ENCODE data around the gene CADPS. TPM values are rescaled to one million over a fixed set of nuclear protein-coding genes. Genes with fewer than 3 reads are reported as not detected.

The CADPS gene
- total and polyA plus RNA-seq, 8 donors = 0.50 to 2.9 (median 2.2) TPM

DNA sequence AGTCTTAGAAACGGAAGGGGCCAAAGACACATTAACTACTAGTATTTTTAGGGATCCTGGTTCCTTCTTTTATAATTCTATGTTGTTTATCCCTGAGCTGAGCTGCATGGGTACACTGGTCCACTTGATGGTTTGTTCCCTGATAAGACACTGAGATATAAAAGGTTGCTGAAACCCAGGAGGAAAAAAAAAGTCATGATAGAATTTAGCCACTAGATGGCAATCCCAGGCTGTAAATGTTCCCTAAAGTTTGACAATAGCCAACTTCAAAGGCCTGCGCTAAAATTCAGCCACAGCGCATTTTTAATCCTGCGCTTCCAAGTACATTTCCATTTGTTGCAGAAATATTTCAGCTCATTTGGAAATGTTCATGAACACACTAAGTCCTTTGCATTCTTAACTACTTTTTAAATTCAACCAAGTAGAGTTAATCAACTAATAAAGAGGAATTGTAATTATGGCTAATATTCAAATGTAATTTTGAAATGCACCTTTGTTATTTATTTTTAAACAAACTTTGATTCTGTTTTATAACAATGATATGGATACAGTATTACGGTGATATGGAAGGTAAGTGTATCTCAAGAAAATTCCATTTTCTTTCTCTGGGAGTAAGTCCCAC, 252.6 kb downstream of the CADPS start:
- Histone ChIP-seq H3K27ac (no peak overlapping the region), H3K9me3 (no peaks in the 10 kb centered on the region), H3K4me3 (no peak overlapping the region), H3K27me3 (peaks cover 0 to 4% of the 10 kb centered on the region in 2 donors), H3K36me3 (no peaks in the 10 kb centered on the region), H3K4me1 (no peaks in the 10 kb centered on the region)
- intact Hi-C loops (cut with DNase I) = no loop called here
- ATAC-seq (peak; percentile 90), DNase-seq (peak in 2 of 4 donors; percentile 42 to 70)
- TF ChIP-seq, protein P1, sequence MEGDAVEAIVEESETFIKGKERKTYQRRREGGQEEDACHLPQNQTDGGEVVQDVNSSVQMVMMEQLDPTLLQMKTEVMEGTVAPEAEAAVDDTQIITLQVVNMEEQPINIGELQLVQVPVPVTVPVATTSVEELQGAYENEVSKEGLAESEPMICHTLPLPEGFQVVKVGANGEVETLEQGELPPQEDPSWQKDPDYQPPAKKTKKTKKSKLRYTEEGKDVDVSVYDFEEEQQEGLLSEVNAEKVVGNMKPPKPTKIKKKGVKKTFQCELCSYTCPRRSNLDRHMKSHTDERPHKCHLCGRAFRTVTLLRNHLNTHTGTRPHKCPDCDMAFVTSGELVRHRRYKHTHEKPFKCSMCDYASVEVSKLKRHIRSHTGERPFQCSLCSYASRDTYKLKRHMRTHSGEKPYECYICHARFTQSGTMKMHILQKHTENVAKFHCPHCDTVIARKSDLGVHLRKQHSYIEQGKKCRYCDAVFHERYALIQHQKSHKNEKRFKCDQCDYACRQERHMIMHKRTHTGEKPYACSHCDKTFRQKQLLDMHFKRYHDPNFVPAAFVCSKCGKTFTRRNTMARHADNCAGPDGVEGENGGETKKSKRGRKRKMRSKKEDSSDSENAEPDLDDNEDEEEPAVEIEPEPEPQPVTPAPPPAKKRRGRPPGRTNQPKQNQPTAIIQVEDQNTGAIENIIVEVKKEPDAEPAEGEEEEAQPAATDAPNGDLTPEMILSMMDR (IDR thresholded peaks at IDR 0.05) = peak; percentile 35 to 55

DNA sequence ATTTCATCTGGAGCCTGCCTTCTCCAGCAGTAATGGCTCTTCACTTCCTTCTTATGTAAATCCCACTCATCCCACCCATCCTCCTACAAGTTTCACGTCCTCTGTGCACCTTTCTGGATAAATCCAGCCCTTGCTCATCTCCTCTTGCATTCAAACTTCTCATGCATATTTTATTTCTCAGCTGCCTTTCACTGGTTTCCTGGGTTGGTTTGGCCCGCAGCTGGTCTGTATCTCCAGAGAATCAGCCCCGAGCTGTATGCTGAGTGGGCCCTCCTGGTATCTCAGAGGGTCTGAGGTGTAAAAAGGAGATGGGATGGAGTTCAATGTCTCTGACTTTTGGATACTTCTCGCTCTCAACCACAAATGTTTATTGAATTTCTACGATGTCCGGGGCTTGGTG, 253.3 kb downstream of the CADPS start:
- intact Hi-C loops (cut with DNase I) = no loop called here
- TF ChIP-seq, protein P1 (IDR thresholded peaks at IDR 0.05) = no peak
- H3K4me3 ChIP-seq = no peak overlapping the region

DNA sequence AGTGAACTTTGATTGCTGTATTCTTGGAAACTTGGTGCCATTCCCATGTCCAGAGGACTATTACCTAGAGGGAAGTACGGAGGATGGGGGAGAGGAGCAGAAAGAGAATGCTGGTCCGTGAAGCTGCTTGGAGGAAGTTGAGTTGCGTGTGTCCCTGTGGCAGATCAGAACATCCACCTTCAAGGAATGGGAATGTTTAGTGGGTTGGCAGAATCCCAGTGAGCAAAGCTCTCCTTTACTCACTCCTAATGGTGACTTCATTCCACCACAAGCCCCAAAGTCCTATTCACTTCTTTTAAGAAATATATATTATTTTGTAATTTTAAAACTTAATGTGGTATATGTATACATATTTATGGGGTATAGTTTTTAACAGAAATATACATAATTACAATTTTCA, 254.0 kb downstream of the CADPS start:
- no peak for DNase-seq
- TF ChIP-seq, protein P1 (IDR thresholded peaks at IDR 0.05) = no peak
- H3K4me1 ChIP-seq = no peaks in the 10 kb centered on the region
- no peaks in the 10 kb centered on the region for H3K27me3 ChIP-seq
- no peak for ATAC-seq
- no peaks in the 10 kb centered on the region for H3K36me3 ChIP-seq
- H3K4me3 ChIP-seq = no peak overlapping the region
- no peak overlapping the region for H3K27ac ChIP-seq
- intact Hi-C loops (cut with DNase I) = no loop called here
- H3K9me3 ChIP-seq = no peaks in the 10 kb centered on the region

More for the DNA sequence above, 253.3 kb downstream of the CADPS start:
- DNase-seq (no peak), ATAC-seq (no peak)
- Histone ChIP-seq H3K27me3 (no peaks in the 10 kb centered on the region), H3K27ac (no peak overlapping the region), H3K36me3 (no peaks in the 10 kb centered on the region), H3K4me1 (no peaks in the 10 kb centered on the region), H3K9me3 (no peaks in the 10 kb centered on the region)

DNA sequence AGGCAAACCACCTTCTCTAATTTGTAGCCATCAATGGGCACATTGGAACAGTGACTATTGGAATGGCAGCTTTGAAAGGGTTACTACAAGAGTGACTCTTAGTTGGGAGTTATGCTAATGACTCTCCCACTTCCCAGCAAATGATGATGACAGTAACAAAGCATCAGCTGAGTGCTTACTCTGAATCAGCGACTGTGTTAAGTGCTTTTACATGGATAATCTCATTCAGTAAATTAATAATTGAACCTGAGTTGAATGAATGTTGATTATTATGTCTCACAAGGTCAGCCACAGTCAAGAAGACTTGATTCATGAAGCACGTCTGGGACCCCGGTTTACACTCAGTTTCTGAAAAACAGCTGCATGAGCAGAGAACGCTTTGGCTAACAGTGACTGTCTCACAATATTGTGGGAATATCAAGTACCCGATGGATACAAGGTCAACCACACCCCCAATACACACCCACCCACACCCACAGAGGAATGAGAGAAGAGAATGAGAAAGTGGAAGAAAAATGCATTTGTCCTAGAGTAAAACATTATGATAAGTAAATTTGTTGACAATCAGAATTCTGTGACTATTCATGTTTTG, 259.9 kb downstream of the CADPS start:
- Histone ChIP-seq H3K27ac (no peak overlapping the region), H3K4me3 (no peak overlapping the region), H3K27me3 (no peaks in the 10 kb centered on the region), H3K36me3 (no peaks in the 10 kb centered on the region), H3K4me1 (no peaks in the 10 kb centered on the region), H3K9me3 (no peaks in the 10 kb centered on the region)
- ATAC-seq (peak; percentile 65), DNase-seq (no peak)
- intact Hi-C loops (cut with DNase I) = no loop called here
- TF ChIP-seq, protein P1 (IDR thresholded peaks at IDR 0.05) = no peak

DNA sequence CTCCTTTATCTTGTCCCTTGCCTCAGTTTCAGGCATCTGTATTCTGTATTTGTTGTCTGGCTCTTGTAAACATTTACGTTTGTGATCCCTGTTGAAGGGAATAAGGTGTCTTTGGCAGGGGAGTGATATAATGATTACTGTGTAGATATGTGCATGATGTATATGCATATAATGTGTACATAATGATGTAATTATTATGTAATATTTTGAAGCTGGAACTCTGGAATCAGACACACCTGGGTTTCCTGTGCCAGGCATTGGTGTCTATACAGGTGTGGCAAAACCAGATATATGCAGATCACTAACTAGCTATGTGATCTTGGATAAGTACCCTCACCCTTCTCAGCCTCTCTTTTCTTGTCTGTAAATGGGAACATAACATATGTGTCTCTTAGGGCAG, 260.7 kb downstream of the CADPS start:
- H3K9me3 ChIP-seq = no peaks in the 10 kb centered on the region
- no peak overlapping the region for H3K27ac ChIP-seq
- no peaks in the 10 kb centered on the region for H3K4me1 ChIP-seq
- ATAC-seq = no peak
- no peak overlapping the region for H3K4me3 ChIP-seq
- H3K27me3 ChIP-seq = no peaks in the 10 kb centered on the region
- no peaks in the 10 kb centered on the region for H3K36me3 ChIP-seq
- no peak for DNase-seq
- intact Hi-C loops (cut with DNase I) = no loop called here
- TF ChIP-seq, protein P1 (IDR thresholded peaks at IDR 0.05) = no peak

Data from left lung (tissue), 10 donors.